Activated B cell treated with CpG ODN at 0.5 μM for 24 hours (primary cell): ENCODE measurements around the gene DCBLD2. TPM values are rescaled to one million over a fixed set of nuclear protein-coding genes. Genes with fewer than 3 reads are reported as not detected.

Experiments
- ATAC-seq: fragments of 200-7000 bp; cut with Tn5 transposase; one replicate; pipeline ENCODE4 v1.10.0; 2021; ENCODE audit warnings: low read depth, mild to moderate bottlenecking, moderate library complexity
- CTCF ChIA-PET: fragments of 350-600 bp; sonication (Branson Sonifier 250); formaldehyde crosslinking; loops from one replicate; lab custom pipeline; 2021; ENCODE audit warnings: antibody characterized with exemption; lab: Charles Lee
- POLR2A ChIA-PET: fragments of 350-600 bp; sonication (Branson Sonifier 250); formaldehyde crosslinking; loops from one replicate; lab custom pipeline; 2021; ENCODE audit warnings: antibody characterized with exemption; lab: Charles Lee
- DNase-seq: peaks from one replicate; pipeline ENCODE4 v3.0.0; 2022
- H3K27ac Mint-ChIP-seq: one replicate; pipeline ENCODE4 v1.8.0; 2020; ENCODE audit warnings: mixed read lengths
- H3K27me3 Mint-ChIP-seq: one replicate; pipeline ENCODE4 v1.8.0; 2021; ENCODE audit warnings: mixed read lengths
- H3K36me3 Mint-ChIP-seq: one replicate; pipeline ENCODE4 v1.8.0; 2021; ENCODE audit warnings: low read depth, mixed read lengths
- H3K4me1 Mint-ChIP-seq: one replicate; pipeline ENCODE4 v1.8.0; 2021; ENCODE audit warnings: mixed read lengths
- H3K4me3 Mint-ChIP-seq: one replicate; pipeline ENCODE4 v1.8.0; 2020; ENCODE audit warnings: mild to moderate bottlenecking, mixed read lengths
- H3K9me3 Mint-ChIP-seq: one replicate; pipeline ENCODE4 v1.8.0; 2020; ENCODE audit warnings: mixed read lengths
- intact Hi-C: fragments of 100-400 bp; cut with micrococcal nuclease; formaldehyde crosslinking; loops from one replicate; pipeline ENCODE4 v1.15.1; 2024
- total RNA-seq: library from RNA; stranded (reverse); gene quantifications from 2 replicates; pipeline ENCODE4 v1.2.3, GENCODE V29; 2022
- TF ChIP-seq, protein P1 (sequence below): fragments of 200-600 bp; IDR thresholded peaks from one replicate; pipeline ENCODE4 v1.8.0; 2022; ENCODE audit warnings: antibody characterized with exemption, mild to moderate bottlenecking

DCBLD2 gene
- total RNA-seq, 1 donor from 2014 or later = 0.95 TPM

DNA sequence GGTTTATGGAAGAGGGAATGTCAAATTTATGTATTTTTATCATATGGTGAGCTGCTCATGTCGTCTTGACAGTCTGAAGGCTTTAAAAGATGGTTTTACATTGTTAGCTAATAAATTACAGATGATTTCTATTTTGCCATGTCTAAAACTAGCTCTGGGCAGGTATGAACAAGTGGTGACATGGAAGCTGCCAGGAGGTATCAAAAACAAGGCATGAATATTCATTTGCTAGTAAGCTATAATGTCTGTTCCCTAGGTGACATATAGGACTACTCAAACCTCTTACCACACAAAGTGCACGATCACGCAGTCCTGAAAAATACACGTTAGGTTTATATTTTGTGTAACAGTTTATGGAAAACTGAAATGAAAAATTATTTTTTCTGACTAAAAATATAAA lies 103.6 kb downstream of the DCBLD2 start:
- H3K27ac Mint-ChIP-seq = no peak overlapping the region
- H3K4me1 Mint-ChIP-seq = no peaks in the 10 kb centered on the region
- ATAC-seq (no peak), DNase-seq (no peak)
- CTCF ChIA-PET = no interaction called here
- H3K9me3 Mint-ChIP-seq = no peaks in the 10 kb centered on the region
- POLR2A ChIA-PET = no interaction called here
- H3K27me3 Mint-ChIP-seq = peaks cover 2% of the 10 kb centered on the region
- no peaks in the 10 kb centered on the region for H3K36me3 Mint-ChIP-seq
- intact Hi-C loops = no loop called here
- TF ChIP-seq, protein P1, sequence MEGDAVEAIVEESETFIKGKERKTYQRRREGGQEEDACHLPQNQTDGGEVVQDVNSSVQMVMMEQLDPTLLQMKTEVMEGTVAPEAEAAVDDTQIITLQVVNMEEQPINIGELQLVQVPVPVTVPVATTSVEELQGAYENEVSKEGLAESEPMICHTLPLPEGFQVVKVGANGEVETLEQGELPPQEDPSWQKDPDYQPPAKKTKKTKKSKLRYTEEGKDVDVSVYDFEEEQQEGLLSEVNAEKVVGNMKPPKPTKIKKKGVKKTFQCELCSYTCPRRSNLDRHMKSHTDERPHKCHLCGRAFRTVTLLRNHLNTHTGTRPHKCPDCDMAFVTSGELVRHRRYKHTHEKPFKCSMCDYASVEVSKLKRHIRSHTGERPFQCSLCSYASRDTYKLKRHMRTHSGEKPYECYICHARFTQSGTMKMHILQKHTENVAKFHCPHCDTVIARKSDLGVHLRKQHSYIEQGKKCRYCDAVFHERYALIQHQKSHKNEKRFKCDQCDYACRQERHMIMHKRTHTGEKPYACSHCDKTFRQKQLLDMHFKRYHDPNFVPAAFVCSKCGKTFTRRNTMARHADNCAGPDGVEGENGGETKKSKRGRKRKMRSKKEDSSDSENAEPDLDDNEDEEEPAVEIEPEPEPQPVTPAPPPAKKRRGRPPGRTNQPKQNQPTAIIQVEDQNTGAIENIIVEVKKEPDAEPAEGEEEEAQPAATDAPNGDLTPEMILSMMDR = no peak
- H3K4me3 Mint-ChIP-seq = no peak overlapping the region

DNA sequence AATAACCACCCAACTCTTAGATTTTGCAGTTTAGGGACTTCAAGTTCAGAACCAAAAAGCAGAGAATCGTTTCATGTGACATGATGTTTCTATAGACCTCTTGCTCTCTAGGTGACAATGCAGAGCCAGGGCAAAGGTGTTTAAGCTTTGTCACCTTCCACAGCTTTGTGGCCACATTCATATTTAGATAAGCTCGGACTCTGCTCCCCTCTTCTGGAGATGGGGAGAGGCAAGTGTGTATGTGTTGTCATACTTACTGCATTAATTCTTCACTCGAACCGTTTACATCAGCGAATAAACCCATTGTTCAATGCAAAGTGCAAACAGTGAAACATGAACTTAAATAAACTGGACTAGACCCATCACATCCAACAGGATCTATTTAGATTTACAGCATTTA lies 105.2 kb downstream of the DCBLD2 start:
- ChIA-PET CTCF (no interaction called here), POLR2A (no interaction called here)
- Mint-ChIP-seq H3K4me3 (no peak overlapping the region), H3K36me3 (no peaks in the 10 kb centered on the region), H3K4me1 (no peaks in the 10 kb centered on the region), H3K27ac (no peak overlapping the region), H3K9me3 (no peaks in the 10 kb centered on the region), H3K27me3 (peaks cover 2% of the 10 kb centered on the region)
- no peak for DNase-seq
- TF ChIP-seq, protein P1 = no peak
- intact Hi-C loops = no loop called here
- ATAC-seq = no peak

DNA sequence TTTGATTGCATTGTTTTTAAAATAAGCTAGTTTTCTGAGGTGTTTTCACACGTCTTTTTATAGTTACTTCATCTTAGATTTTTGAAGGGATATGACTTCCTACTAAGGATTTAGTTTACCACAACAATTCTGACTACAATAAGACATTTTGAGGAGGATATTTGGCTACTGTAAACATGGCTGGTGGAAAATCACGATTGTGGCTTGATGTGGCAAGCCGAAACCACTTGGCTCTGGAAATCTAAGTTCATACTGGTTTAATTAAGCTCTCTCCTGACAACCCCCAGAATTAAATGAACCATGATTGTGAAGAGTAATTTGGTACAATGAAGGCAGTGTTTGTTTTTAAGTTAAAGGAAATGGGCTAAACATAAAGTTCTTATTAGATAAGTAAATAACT lies 107.5 kb downstream of the DCBLD2 start:
- TF ChIP-seq, protein P1 = no peak
- Mint-ChIP-seq H3K4me1 (no peaks in the 10 kb centered on the region), H3K9me3 (no peaks in the 10 kb centered on the region), H3K4me3 (no peak overlapping the region), H3K36me3 (no peaks in the 10 kb centered on the region), H3K27me3 (peaks cover 4% of the 10 kb centered on the region), H3K27ac (no peak overlapping the region)
- DNase-seq (no peak), ATAC-seq (no peak)
- intact Hi-C loops = no loop called here
- POLR2A ChIA-PET = no interaction called here
- CTCF ChIA-PET = interaction anchor here (1.6 kb wide), 1 partner anchor 19 kb away, joined by 5 read pairs; no protein-coding TSS in a partner anchor

DNA sequence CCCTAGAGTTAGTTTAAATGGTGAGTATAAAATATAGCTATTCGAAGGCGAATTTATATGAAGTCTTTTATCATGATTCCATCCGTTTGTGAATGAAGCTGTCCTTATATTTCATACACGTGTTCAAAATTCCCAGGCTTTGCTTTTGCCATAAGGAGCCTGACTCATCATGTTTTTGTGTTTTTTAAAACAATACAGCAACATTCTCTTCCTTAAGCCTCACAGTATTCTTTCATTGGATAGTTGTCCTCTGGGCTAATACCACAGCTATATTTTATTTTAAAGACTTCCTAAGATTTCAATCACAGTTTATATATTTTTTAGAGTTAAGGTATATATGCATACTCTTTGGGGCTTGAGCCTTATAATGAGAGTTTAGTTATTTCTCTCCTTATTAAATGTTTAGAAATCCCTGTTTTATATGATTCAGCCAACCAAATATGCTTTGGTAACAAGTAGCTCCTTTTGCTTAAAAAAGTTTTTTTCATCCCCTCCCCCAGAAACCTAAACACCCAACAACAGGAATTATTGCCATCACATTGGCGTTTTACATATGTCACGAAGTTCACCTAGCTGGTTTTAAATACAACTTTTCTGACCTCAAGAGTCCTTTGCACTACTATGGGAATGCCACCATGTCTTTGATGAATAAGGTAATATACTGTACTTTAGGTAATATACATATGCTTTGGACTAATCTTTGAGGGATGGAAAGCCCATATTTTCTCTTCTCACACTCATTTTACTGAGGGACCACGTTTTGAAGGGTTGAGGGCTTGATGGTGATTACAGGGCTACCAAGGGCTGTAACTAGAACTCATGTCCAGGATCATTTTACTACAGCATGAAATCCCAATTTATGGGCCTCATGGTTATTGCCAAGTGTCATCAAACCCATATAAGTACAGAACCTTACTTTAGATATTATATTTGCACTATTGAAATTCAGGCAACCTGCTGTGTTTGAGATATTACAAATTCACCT lies 109.9 kb downstream of the DCBLD2 start:
- ChIA-PET POLR2A (no interaction called here), CTCF (no interaction called here)
- Mint-ChIP-seq H3K9me3 (no peaks in the 10 kb centered on the region), H3K4me1 (no peaks in the 10 kb centered on the region), H3K27ac (no peak overlapping the region), H3K27me3 (peaks cover 4% of the 10 kb centered on the region), H3K4me3 (no peak overlapping the region), H3K36me3 (no peaks in the 10 kb centered on the region)
- ATAC-seq (no peak), DNase-seq (no peak)
- TF ChIP-seq, protein P1 = no peak
- intact Hi-C loops = no loop called here

DNA sequence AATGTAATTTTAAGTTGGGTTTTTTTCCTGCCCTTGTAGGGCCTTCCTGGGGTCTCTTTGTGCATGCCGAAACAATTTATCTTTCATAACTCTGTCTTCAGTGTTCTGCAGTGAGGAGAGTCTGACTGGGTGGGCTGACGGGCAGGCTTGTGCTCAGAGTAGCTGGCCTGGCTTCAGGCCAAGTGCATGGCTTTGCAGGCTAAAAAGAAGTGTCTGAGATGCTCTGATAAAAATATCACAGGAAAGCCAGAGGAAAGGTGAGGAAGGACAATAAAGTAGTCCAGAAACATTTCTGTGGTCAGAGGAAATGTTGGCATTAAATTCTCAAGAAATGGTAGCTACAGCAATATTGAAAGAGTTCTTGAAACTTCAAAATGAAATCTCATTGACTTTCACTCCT lies 112.8 kb downstream of the DCBLD2 start:
- no peaks in the 10 kb centered on the region for H3K9me3 Mint-ChIP-seq
- no peak overlapping the region for H3K4me3 Mint-ChIP-seq
- POLR2A ChIA-PET = no interaction called here
- TF ChIP-seq, protein P1 = no peak
- H3K27me3 Mint-ChIP-seq = peaks cover 4% of the 10 kb centered on the region
- intact Hi-C loops = no loop called here
- H3K36me3 Mint-ChIP-seq = no peaks in the 10 kb centered on the region
- H3K27ac Mint-ChIP-seq = no peak overlapping the region
- DNase-seq (no peak), ATAC-seq (no peak)
- no peaks in the 10 kb centered on the region for H3K4me1 Mint-ChIP-seq
- CTCF ChIA-PET = no interaction called here
